Raji (cell line): Measurements from ENCODE around the gene SEPHS2.

Source experiments
- POLR2A ChIP-seq: IDR thresholded peaks from 2 replicates; pipeline ENCODE4 v1.6.1; 2011; ENCODE audit warnings: low read depth, low read length, control low read depth; ENCODE audit not compliant: insufficient read depth

Gene SEPHS2

DNA sequence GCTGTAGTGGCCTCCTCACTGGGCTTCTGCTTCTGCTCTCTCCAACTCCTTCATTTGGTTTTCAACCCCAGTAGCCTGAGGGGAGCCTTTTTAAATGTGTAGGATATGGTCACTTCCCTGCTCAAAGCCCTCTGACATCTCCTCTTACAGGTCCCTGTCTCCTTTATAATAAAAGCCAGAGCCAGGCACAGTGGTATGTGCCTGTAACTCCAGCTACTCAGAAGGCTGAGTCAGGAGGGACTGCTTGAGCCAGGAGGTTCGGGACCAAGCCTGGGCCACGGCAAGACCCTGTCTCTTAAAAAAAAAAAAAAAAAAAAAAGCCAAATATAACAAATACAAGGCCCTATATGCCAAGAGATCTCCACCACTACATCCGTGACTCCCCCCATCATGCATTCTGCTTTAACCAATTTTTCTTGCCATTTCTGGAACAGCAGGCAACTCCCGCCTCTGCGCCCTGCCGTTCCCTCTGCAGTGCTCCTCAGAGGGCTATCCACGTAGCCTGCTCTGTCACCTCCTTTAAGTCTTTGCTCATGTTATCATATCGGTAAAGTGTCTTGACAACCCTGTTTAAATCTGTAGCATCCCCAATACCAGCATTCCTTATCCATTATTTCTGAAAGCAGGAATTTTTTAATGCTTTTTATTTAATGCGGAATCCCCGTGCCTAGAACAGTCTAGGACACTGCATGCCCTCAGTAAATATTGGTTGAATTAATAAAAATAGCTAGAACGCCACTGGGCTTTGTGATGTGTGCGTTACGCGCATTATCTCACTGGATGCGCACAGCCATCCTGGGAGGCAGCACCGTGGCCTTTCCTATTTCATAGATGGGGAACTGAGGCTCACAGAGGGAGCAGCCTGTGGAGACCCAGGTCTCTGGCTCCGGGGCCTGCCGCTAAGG, 28.8 kb downstream of the SEPHS2 start:
- TF ChIP-seq POLR2A: no peak

DNA sequence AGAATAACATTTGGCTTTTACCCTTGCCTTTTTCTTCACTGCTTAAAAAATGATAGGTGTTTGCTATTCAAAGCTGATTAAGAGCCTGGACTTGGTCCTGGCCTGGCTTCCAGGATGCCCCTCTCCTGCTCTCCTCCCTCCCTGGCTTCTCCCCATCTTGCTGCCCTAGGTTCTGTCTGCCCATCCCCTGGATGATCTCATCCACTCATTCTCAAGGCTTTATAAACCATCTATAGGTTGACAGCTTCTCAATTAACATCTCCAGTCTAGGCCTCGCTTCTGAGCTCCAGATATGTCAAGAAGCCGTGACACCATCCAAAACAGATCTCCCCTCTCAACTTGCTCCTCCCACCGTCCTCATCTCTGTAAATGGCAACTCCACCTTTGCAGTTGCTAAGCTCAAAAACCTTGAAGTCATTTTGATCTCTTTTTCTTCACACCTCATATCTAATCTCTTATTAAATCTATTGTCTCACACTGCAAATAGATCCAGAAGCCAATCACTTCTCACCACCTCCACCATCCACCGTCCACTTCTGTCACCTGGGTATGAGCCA, 29.5 kb downstream of the SEPHS2 start:
- TF ChIP-seq POLR2A: no peak

DNA sequence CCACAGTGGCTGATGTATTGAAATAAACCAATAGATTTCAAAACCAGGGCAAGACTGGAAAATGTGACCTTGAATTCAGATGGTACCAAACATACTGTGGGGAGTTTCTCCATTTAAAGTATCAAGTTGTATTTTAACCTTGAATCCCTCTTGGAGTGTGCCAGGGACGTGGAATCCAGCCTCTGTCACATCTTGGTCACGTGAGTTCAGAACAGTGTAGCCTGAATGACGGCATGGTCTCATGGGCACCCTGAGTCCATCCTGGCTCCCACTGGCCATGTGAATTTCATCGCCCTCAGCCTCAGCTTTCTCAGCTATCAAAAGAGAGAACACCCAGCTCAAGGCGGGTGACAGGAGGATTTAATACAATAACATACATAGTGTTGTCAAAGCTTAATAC, 31.5 kb downstream of the SEPHS2 start:
- TF ChIP-seq POLR2A: no peak

DNA sequence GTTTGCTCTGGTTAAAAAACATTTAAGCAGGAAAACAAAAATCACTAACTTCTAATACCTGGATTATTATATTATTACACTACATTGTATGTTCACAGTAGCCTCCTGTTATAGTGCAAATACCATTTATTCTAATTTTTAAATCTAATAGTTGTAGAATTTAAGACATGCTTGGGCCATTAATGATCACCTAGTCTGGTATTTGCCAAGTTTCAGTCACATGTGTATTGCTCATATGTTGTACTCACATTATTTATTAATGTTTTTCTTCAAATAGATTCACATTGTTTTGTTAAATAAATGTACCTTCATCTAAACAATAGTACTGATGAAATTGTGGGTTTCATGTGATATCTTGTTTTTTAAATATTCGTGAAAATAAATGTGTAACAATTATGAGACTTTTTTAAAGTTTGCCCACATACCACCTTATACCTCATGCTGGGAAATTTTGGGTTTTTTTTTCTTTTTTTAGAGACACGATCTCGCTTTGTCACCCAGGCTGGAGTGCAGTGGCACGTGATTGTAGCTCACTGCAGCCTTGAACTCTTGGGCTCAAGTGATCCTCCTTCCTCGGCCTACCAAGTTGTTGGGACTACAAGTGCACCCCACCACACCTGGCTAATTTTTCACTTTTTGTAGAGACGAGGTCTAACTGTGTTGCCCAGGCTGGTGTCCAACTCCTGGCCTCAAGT, 32.4 kb downstream of the SEPHS2 start:
- no peak for TF ChIP-seq POLR2A

- no peak for TF ChIP-seq POLR2A
These were observed 36.3 kb downstream of the SEPHS2 start for GRCh38 chr16:30409125-30410060.

- no peak for TF ChIP-seq POLR2A
These were observed 37.7 kb downstream of the SEPHS2 start for GRCh38 chr16:30407804-30408534.

GRCh38 chr16:30407102-30407803, 38.4 kb downstream of the SEPHS2 start, which contains the start of gene ZNF771:
Gene ZNF771 (plus strand): TSS chr16:30407606. CDS start chr16:30408054, 448 bp downstream.
- peak; percentile 92 for TF ChIP-seq POLR2A

GRCh38 chr16:30406795-30407101, 38.9 kb downstream of the SEPHS2 start:
- TF ChIP-seq POLR2A: no peak

DNA sequence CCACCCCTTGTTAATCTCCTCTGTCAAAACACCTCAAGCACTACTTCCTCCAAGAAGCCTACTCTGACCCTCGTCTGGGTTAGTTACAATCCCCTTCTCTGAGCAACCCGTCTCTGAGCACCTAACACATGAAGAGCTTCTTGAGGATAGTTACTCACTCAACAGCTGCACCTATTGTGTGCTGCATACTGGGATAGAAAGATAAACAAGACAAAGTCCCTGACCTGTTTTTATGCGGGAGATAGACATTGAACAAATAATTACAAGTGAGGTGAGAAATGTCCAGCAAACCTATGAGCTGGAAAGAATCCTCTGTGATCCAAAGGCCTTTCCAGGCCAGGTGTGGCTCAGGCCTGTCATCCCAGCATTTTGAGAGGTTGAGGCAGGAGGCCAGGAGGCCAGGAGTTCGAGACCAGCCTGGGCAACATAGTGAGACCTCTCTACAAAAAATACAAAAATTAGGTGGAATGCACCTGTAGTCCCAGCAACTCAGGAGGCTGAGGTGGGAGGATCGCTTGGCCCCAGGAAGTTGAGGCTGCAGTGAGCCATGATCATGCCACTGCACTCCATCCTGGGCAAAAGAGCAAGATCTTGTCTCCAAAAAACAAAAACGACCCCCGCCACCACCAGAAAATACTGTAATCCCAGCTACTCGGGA, 43.8 kb downstream of the SEPHS2 start:
- no peak for TF ChIP-seq POLR2A

DNA sequence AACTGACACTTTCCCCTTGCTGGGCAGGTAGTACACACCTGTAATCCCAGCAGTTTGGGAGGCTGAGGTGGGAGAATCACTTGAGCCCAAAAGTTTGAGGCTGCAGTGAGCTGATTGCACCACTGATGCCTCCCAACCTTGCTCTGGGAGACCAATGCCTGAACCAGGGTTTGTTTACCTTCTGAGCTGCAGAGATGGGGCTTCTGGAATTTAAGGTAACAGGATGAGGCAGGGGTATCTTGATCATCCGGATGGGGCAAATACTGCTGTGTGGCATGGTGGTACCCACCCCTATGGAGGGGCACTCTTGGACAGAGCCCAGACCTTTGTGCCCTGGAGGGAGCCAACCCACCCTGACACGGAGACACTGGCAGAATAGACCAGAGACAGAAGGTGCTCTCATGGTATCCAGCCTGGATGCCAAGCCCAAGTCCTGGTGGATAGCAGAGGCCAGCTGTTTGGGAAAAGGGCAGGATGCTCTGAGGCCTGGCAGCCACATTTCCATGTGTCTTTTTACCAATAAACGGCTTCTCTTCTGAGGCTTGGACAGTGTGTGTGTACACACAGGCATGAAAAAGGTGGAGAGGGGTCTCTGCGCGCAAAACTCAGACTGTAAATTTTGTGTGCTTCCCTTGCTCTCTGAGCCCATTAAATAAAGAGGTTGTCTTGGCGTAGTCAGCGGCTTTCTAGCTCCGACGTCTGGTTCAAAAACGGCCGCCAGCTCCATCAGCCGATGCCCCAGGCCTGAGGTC, 46.1 kb downstream of the SEPHS2 start:
- TF ChIP-seq POLR2A: no peak

- TF ChIP-seq POLR2A: no peak
These were observed 46.8 kb downstream of the SEPHS2 start for GRCh38 chr16:30398661-30399434.

DNA sequence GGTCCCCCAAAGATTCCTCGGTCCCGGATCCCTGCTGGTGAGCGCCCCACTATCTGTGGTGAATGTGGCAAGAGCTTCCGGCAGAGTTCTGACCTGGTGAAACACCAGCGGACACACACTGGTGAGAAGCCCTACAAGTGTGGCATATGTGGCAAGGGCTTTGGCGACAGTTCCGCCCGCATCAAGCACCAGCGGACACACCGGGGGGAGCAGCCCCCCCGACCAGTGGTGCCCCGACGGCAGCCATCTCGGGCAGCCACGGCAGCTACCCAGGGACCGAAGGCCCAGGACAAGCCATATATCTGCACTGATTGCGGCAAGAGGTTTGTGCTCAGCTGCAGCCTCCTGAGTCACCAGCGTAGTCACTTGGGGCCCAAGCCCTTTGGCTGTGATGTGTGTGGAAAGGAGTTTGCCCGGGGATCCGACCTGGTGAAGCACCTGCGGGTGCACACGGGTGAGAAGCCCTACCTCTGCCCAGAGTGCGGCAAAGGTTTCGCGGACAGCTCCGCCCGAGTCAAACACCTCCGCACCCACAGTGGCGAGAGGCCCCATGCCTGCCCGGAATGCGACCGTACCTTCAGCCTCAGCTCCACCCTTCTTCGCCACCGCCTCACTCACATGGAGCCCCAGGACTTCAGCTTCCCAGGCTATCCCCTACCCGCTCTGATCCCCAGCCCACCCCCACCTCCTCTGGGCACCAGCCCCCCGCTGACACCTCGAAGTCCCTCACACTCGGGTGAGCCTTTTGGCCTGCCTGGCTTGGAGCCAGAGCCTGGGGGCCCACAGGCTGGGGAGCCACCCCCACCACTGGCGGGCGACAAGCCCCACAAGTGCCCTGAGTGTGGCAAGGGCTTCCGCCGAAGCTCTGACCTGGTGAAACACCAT, 47.7 kb downstream of the SEPHS2 start:
- no peak for TF ChIP-seq POLR2A
